CD4-positive, CD25-positive, alpha-beta regulatory T cell (primary cell): ENCODE measurements around the gene ASXL2. TPM values are rescaled to one million over a fixed set of nuclear protein-coding genes. Genes with fewer than 3 reads are reported as not detected.

Source experiments
- ATAC-seq, 2 donors: fragments of 150-1000 bp; cut with Tn5 transposase; one replicate each; pipeline ENCODE4 v1.10.0; 2021; ENCODE audit warnings: low read depth in 2 of 2, moderate number of reproducible peaks in 2 of 2, moderate library complexity in 1 of 2
- DNase-seq, 3 donors: peaks; one replicate each; pipeline versions ENCODE4 v3.0.0 to v3.0.0-alpha.2; 2012 to 2022; ENCODE audit warnings: mixed read lengths in 1 of 3
- H3K27ac ChIP-seq: one replicate; pipeline ENCODE4 v1.7.0; 2013; ENCODE audit warnings: mild to moderate bottlenecking, low read length; ENCODE audit not compliant: insufficient read depth, poor library complexity, severe bottlenecking
- H3K27me3 ChIP-seq: one replicate; pipeline ENCODE4 v1.7.0; 2013; ENCODE audit warnings: low read length; ENCODE audit not compliant: control insufficient read depth, insufficient read depth
- H3K36me3 ChIP-seq: one replicate; pipeline ENCODE4 v1.7.0; 2013; ENCODE audit warnings: mild to moderate bottlenecking, low read length, moderate library complexity; ENCODE audit not compliant: control insufficient read depth, insufficient read depth
- H3K4me1 ChIP-seq: 2 replicates; pipeline ENCODE4 v1.7.0; 2013; ENCODE audit warnings: mild to moderate bottlenecking, low read length; ENCODE audit not compliant: insufficient read depth, control insufficient read depth, poor library complexity, severe bottlenecking
- H3K4me3 ChIP-seq: one replicate; pipeline ENCODE4 v1.7.0; 2013; ENCODE audit warnings: low read depth, mild to moderate bottlenecking, low read length, moderate library complexity
- H3K9me3 ChIP-seq, 2 experiments: 1 replicate in 1 of 2; 2 replicates in 1 of 2; pipeline ENCODE4 v1.7.0; 2013; ENCODE audit warnings: low read length in 2 of 2, mild to moderate bottlenecking in 1 of 2, moderate library complexity in 1 of 2; ENCODE audit not compliant: control insufficient read depth in 2 of 2
- H3K27ac Mint-ChIP-seq, 3 donors: one replicate each; pipeline ENCODE4 v1.8.0; 2020 to 2022; ENCODE audit warnings: mild to moderate bottlenecking in 3 of 3, mixed read lengths in 3 of 3, moderate library complexity in 2 of 3
- H3K27me3 Mint-ChIP-seq: one replicate; pipeline ENCODE4 v1.8.0; 2022; ENCODE audit warnings: mild to moderate bottlenecking, mixed read lengths
- H3K36me3 Mint-ChIP-seq: one replicate; pipeline ENCODE4 v1.8.0; 2020; ENCODE audit warnings: mixed read lengths
- H3K4me1 Mint-ChIP-seq, 4 donors: one replicate each; pipeline ENCODE4 v1.8.0; 2020 to 2022; ENCODE audit warnings: mixed read lengths in 4 of 4, mild to moderate bottlenecking in 1 of 4
- H3K4me3 Mint-ChIP-seq, 4 donors: one replicate each; pipeline ENCODE4 v1.8.0; 2020 to 2022; ENCODE audit warnings: mild to moderate bottlenecking in 4 of 4, mixed read lengths in 4 of 4, moderate library complexity in 3 of 4
- H3K9me3 Mint-ChIP-seq, 7 donors: one replicate each; pipeline ENCODE4 v1.8.0; 2020 to 2022; ENCODE audit warnings: mixed read lengths in 7 of 7, mild to moderate bottlenecking in 3 of 7, moderate library complexity in 2 of 7
- polyA plus RNA-seq, 4 donors: library from polyadenylated mRNA; unstranded; fragments of 300-500 nt; fragmentation: Illumina TruSeq; gene quantifications; one replicate each; pipeline ENCODE4 v1.2.3, GENCODE V29; 2021
- total RNA-seq: library from RNA; stranded (reverse); gene quantifications from one replicate; pipeline ENCODE4 v1.2.3, GENCODE V29; 2022

ASXL2 gene
- total and polyA plus RNA-seq, 5 donors from 2014 or later = 6.8 to 48.6 (median 8.2) TPM

GRCh38 chr2:25822190-25823117 lies 55.8 kb downstream of the ASXL2 start:
- peak overlapping the region; percentile 84 to 91 (median 90) for H3K27ac Mint-ChIP-seq
- H3K9me3 ChIP-seq = no peaks in the 10 kb centered on the region
- H3K27ac ChIP-seq = peak overlapping the region; percentile 53
- no peaks in the 10 kb centered on the region for H3K36me3 ChIP-seq
- peak overlapping the region; percentile 79 for H3K4me3 ChIP-seq
- H3K9me3 Mint-ChIP-seq = peaks cover 0 to 1% (median 0%) of the 10 kb centered on the region in 7 donors
- H3K27me3 Mint-ChIP-seq = peaks cover 5% of the 10 kb centered on the region
- H3K4me1 ChIP-seq = peaks cover 41% of the 10 kb centered on the region
- ATAC-seq (peak; percentile 67 to 70), DNase-seq (peak; percentile 54 to 55 (median 55))
- peaks cover 46 to 75% (median 62%) of the 10 kb centered on the region in 4 donors for H3K4me1 Mint-ChIP-seq
- no peaks in the 10 kb centered on the region for H3K27me3 ChIP-seq
- peak overlapping the region; percentile 80 to 95 (median 86) for H3K4me3 Mint-ChIP-seq
- H3K36me3 Mint-ChIP-seq = peaks cover 15% of the 10 kb centered on the region

- peak overlapping the region; percentile 84 to 91 (median 90) for H3K27ac Mint-ChIP-seq
- ATAC-seq (no peak), DNase-seq (no peak)
- H3K9me3 Mint-ChIP-seq = peaks cover 0 to 1% (median 0%) of the 10 kb centered on the region in 7 donors
- H3K27me3 Mint-ChIP-seq = peaks cover 5% of the 10 kb centered on the region
- H3K4me1 Mint-ChIP-seq = peaks cover 46 to 82% (median 69%) of the 10 kb centered on the region in 4 donors
- Histone ChIP-seq H3K4me3 (peak overlapping the region; percentile 66), H3K4me1 (peaks cover 47% of the 10 kb centered on the region), H3K9me3 (no peaks in the 10 kb centered on the region), H3K36me3 (no peaks in the 10 kb centered on the region), H3K27ac (peak overlapping the region; percentile 53), H3K27me3 (no peaks in the 10 kb centered on the region)
- H3K36me3 Mint-ChIP-seq = peaks cover 14% of the 10 kb centered on the region
- H3K4me3 Mint-ChIP-seq = peak overlapping the region; percentile 80 to 95 (median 86)
Measured at GRCh38 chr2:25821225-25822056, 56.8 kb downstream of the ASXL2 start.

- Mint-ChIP-seq H3K27me3 (peaks cover 5% of the 10 kb centered on the region), H3K4me1 (peaks cover 34 to 80% (median 61%) of the 10 kb centered on the region in 4 donors), H3K4me3 (no peak overlapping the region), H3K9me3 (peaks cover 0 to 1% (median 0%) of the 10 kb centered on the region in 7 donors), H3K27ac (peak overlapping the region in 1 of 3 donors; percentile 45), H3K36me3 (peaks cover 20% of the 10 kb centered on the region)
- DNase-seq (no peak), ATAC-seq (no peak)
- Histone ChIP-seq H3K36me3 (no peaks in the 10 kb centered on the region), H3K27me3 (no peaks in the 10 kb centered on the region), H3K9me3 (no peaks in the 10 kb centered on the region), H3K4me1 (peaks cover 34% of the 10 kb centered on the region), H3K4me3 (no peak overlapping the region), H3K27ac (no peak overlapping the region)
Measured at GRCh38 chr2:25819597-25820039, 58.7 kb downstream of the ASXL2 start.

GRCh38 chr2:25817630-25818029 lies 60.7 kb downstream of the ASXL2 start:
- Mint-ChIP-seq H3K9me3 (peaks cover 0 to 3% (median 0%) of the 10 kb centered on the region in 7 donors), H3K4me1 (peaks cover 34 to 80% (median 63%) of the 10 kb centered on the region in 4 donors), H3K4me3 (peak overlapping the region; percentile 5 to 39 (median 24)), H3K36me3 (peaks cover 24% of the 10 kb centered on the region), H3K27ac (peak overlapping the region; percentile 6 to 12 (median 7)), H3K27me3 (peaks cover 5% of the 10 kb centered on the region)
- H3K9me3 ChIP-seq = no peaks in the 10 kb centered on the region
- no peaks in the 10 kb centered on the region for H3K27me3 ChIP-seq
- ATAC-seq (peak; percentile 22 to 28), DNase-seq (peak in 1 of 3 donors; percentile 56)
- H3K4me1 ChIP-seq = peaks cover 17% of the 10 kb centered on the region
- H3K27ac ChIP-seq = no peak overlapping the region
- peak overlapping the region; percentile 28 for H3K4me3 ChIP-seq
- H3K36me3 ChIP-seq = no peaks in the 10 kb centered on the region

- H3K4me3 Mint-ChIP-seq = no peak overlapping the region
Measured at GRCh38 chr2:25817006-25817405, 61.3 kb downstream of the ASXL2 start.

GRCh38 chr2:25816249-25816648 lies 62.0 kb downstream of the ASXL2 start:
- Histone ChIP-seq H3K27ac (no peak overlapping the region), H3K4me1 (peaks cover 10% of the 10 kb centered on the region), H3K36me3 (no peaks in the 10 kb centered on the region), H3K27me3 (no peaks in the 10 kb centered on the region), H3K4me3 (no peak overlapping the region), H3K9me3 (no peaks in the 10 kb centered on the region)
- ATAC-seq = no peak
- Mint-ChIP-seq H3K27ac (peak overlapping the region in 1 of 3 donors; percentile 76), H3K27me3 (no peaks in the 10 kb centered on the region), H3K4me3 (peak overlapping the region in 1 of 4 donors; percentile 27), H3K4me1 (peaks cover 25 to 72% (median 56%) of the 10 kb centered on the region in 4 donors), H3K36me3 (peaks cover 19% of the 10 kb centered on the region), H3K9me3 (peaks cover 0 to 3% (median 0%) of the 10 kb centered on the region in 7 donors)
- DNase-seq = no peak

More at GRCh38 chr2:25817006-25817405, 61.3 kb downstream of the ASXL2 start:
- Mint-ChIP-seq H3K9me3 (peaks cover 0 to 3% (median 0%) of the 10 kb centered on the region in 7 donors), H3K4me1 (peaks cover 29 to 77% (median 61%) of the 10 kb centered on the region in 4 donors), H3K27me3 (peaks cover 2% of the 10 kb centered on the region), H3K27ac (peak overlapping the region in 1 of 3 donors; percentile 76), H3K36me3 (peaks cover 23% of the 10 kb centered on the region)
- peak overlapping the region; percentile 28 for H3K4me3 ChIP-seq
- DNase-seq (no peak), ATAC-seq (no peak)
- no peaks in the 10 kb centered on the region for H3K9me3 ChIP-seq
- H3K27ac ChIP-seq = no peak overlapping the region
- no peaks in the 10 kb centered on the region for H3K36me3 ChIP-seq
- H3K27me3 ChIP-seq = no peaks in the 10 kb centered on the region
- H3K4me1 ChIP-seq = peaks cover 11% of the 10 kb centered on the region

- Histone ChIP-seq H3K9me3 (no peaks in the 10 kb centered on the region), H3K27ac (no peak overlapping the region), H3K4me3 (no peak overlapping the region), H3K36me3 (peaks cover 8% of the 10 kb centered on the region), H3K27me3 (no peaks in the 10 kb centered on the region), H3K4me1 (peaks cover 10% of the 10 kb centered on the region)
- peaks cover 29% of the 10 kb centered on the region for H3K36me3 Mint-ChIP-seq
- ATAC-seq (no peak), DNase-seq (no peak)
- H3K27me3 Mint-ChIP-seq = no peaks in the 10 kb centered on the region
- peaks cover 30 to 81% (median 64%) of the 10 kb centered on the region in 4 donors for H3K4me1 Mint-ChIP-seq
- peak overlapping the region in 1 of 3 donors; percentile 38 for H3K27ac Mint-ChIP-seq
- peaks cover 0 to 3% (median 0%) of the 10 kb centered on the region in 7 donors for H3K9me3 Mint-ChIP-seq
- H3K4me3 Mint-ChIP-seq = peak overlapping the region in 1 of 4 donors; percentile 6
Measured at GRCh38 chr2:25814681-25815080, 63.6 kb downstream of the ASXL2 start.
